ENCODE data around the gene HTR7.

Gene HTR7

GRCh38 chr10:90712529-90712928, 145.3 kb downstream of the HTR7 start:
- Histone ChIP-seq H3K36me3 (ENCODE audit: control insufficient read depth, insufficient read depth, low read length) (no peaks in the 10 kb centered on the region), H3K27me3 (replicated peaks; ENCODE audit: control insufficient read depth, insufficient read depth, low read length) (no peaks in the 10 kb centered on the region), H3K4me3 (replicated peaks; ENCODE audit: low read depth, low read length) (no peak overlapping the region)
- no peak for DNase-seq (ENCODE audit: extremely low read depth, insufficient read length)
- TF ChIP-seq, protein P1, sequence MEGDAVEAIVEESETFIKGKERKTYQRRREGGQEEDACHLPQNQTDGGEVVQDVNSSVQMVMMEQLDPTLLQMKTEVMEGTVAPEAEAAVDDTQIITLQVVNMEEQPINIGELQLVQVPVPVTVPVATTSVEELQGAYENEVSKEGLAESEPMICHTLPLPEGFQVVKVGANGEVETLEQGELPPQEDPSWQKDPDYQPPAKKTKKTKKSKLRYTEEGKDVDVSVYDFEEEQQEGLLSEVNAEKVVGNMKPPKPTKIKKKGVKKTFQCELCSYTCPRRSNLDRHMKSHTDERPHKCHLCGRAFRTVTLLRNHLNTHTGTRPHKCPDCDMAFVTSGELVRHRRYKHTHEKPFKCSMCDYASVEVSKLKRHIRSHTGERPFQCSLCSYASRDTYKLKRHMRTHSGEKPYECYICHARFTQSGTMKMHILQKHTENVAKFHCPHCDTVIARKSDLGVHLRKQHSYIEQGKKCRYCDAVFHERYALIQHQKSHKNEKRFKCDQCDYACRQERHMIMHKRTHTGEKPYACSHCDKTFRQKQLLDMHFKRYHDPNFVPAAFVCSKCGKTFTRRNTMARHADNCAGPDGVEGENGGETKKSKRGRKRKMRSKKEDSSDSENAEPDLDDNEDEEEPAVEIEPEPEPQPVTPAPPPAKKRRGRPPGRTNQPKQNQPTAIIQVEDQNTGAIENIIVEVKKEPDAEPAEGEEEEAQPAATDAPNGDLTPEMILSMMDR (IDR thresholded peaks at IDR 0.05; ENCODE audit: insufficient read depth, low read length, poor library complexity, severe bottlenecking) = no peak

DNA sequence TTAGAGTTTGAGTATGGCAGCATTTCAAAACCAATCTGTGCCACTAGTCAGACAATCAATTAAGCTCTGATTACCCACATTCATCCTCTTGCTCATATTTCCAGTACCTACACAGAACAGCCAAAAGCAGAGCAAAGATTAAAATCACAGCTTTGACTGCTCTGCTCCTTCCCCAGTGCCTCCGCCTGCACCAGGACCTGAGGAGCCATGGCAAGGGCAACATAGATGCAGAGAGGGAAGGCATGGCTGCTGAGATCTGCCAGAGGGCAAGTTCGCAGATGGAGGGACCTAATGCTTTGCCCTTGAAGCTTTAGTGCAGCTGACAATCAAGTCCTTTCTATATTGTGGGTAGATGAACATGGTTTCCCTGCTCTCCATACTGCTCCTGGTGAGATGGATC, 148.1 kb downstream of the HTR7 start:
- TF ChIP-seq, protein P1 (IDR thresholded peaks at IDR 0.05; ENCODE audit: insufficient read depth, low read length, poor library complexity, severe bottlenecking) = no peak
- no peak overlapping the region for H3K4me3 ChIP-seq (replicated peaks; ENCODE audit: low read depth, low read length)
- H3K36me3 ChIP-seq (ENCODE audit: control insufficient read depth, insufficient read depth, low read length) = no peaks in the 10 kb centered on the region
- no peaks in the 10 kb centered on the region for H3K27me3 ChIP-seq (replicated peaks; ENCODE audit: control insufficient read depth, insufficient read depth, low read length)
- DNase-seq (ENCODE audit: extremely low read depth, insufficient read length) = no peak

GRCh38 chr10:90707657-90708056, 150.2 kb downstream of the HTR7 start:
- no peaks in the 10 kb centered on the region for H3K27me3 ChIP-seq (replicated peaks; ENCODE audit: control insufficient read depth, insufficient read depth, low read length)
- DNase-seq (ENCODE audit: extremely low read depth, insufficient read length) = no peak
- H3K36me3 ChIP-seq (ENCODE audit: control insufficient read depth, insufficient read depth, low read length) = no peaks in the 10 kb centered on the region
- TF ChIP-seq, protein P1 (IDR thresholded peaks at IDR 0.05; ENCODE audit: insufficient read depth, low read length, poor library complexity, severe bottlenecking) = no peak
- no peak overlapping the region for H3K4me3 ChIP-seq (replicated peaks; ENCODE audit: low read depth, low read length)

GRCh38 chr10:90701428-90701827, 156.4 kb downstream of the HTR7 start:
- Histone ChIP-seq H3K27me3 (replicated peaks; ENCODE audit: control insufficient read depth, insufficient read depth, low read length) (no peaks in the 10 kb centered on the region), H3K4me3 (replicated peaks; ENCODE audit: low read depth, low read length) (no peak overlapping the region), H3K36me3 (ENCODE audit: control insufficient read depth, insufficient read depth, low read length) (no peaks in the 10 kb centered on the region)
- TF ChIP-seq, protein P1 (IDR thresholded peaks at IDR 0.05; ENCODE audit: insufficient read depth, low read length, poor library complexity, severe bottlenecking) = no peak
- no peak for DNase-seq (ENCODE audit: extremely low read depth, insufficient read length)

GRCh38 chr10:90695915-90696676, 161.7 kb downstream of the HTR7 start:
- Histone ChIP-seq H3K27me3 (replicated peaks; ENCODE audit: control insufficient read depth, insufficient read depth, low read length) (no peaks in the 10 kb centered on the region), H3K4me3 (replicated peaks; ENCODE audit: low read depth, low read length) (no peak overlapping the region), H3K36me3 (ENCODE audit: control insufficient read depth, insufficient read depth, low read length) (no peaks in the 10 kb centered on the region)
- DNase-seq (ENCODE audit: extremely low read depth, insufficient read length) = no peak
- TF ChIP-seq, protein P1 (IDR thresholded peaks at IDR 0.05; ENCODE audit: insufficient read depth, low read length, poor library complexity, severe bottlenecking) = no peak
